ENCODE results near the gene DKK3. TPM values are rescaled to one million over a fixed set of nuclear protein-coding genes. Genes with fewer than 3 reads are reported as not detected.

DKK3 gene
- total RNA-seq: not detected

DNA sequence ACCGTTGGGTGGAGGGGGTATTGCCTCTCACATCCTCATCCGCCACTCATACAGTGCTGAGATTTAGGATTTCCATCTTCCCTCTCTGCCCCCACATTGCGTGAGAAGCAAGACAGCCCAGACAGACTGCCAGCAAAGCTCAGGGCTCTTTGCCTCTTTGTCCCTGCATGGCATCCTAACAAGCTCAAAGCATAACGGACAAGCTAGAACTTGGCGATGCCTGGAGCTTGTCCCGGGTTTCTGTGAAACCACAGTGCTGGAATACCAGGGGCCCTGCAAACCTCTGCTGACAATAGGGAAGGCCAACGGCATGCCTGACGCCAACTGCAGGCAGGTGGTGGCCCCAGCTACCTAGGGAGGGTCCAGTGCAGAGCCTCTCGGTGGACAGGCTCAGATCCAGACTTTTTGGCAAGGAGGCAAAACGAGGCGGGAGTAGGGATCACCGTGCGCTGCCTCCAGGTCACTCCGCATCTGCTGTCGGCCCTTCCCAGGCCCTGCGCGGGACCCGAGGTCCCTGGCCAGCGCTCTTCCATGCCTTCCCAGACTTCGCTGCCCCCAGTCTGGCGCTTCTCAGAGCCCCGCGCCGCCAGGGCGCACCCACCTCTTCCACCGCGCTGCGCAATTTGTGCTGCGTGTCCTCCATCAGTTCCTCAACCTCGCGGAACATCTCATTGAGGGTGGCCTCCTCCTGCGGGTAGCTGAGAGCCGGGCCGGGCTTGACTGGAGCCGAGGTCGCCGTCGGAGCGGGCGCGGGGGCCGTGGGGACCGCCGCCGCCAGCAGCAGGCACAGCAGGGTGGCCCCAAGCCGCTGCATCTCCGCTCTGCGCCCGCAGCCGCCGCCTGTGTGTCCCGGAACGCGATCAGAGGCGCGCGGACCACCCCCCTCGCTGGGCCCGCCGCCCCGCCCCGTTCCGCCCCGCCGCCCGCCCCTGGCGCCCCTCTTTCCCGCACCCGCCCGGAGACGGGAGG lies at the start of gene DKK3:
TSS of gene DKK3 (minus strand) at position 858 of the 969 bp plus-strand sequence. CDS start at position 814, 44 bp downstream.
- H3K4me1 Mint-ChIP-seq (ENCODE audit: low read depth): peaks cover 15% of the 10 kb centered on the region
- intact Hi-C loops (cut with micrococcal nuclease): loop anchor here (10.0 kb wide), 1 partner anchor 597 kb away; no protein-coding TSS in a partner anchor
- DNase-seq: no peak
- H3K4me3 Mint-ChIP-seq: peak within 1 kb of the TSS; percentile 48
- CTCF ChIA-PET: interaction anchor here (1.2 to 2.0 kb wide), 3 partner anchors 37 to 77 kb away, joined by 3 to 7 read pairs (median 5); no protein-coding TSS in a partner anchor
- peaks cover 64% of the 10 kb centered on the region for H3K27me3 Mint-ChIP-seq
- no peaks in the 10 kb centered on the region for H3K36me3 Mint-ChIP-seq
- no peak within 1 kb of the TSS for H3K27ac Mint-ChIP-seq
- no peaks in the 10 kb centered on the region for H3K9me3 Mint-ChIP-seq
- POLR2A ChIA-PET: no interaction called here

DNA sequence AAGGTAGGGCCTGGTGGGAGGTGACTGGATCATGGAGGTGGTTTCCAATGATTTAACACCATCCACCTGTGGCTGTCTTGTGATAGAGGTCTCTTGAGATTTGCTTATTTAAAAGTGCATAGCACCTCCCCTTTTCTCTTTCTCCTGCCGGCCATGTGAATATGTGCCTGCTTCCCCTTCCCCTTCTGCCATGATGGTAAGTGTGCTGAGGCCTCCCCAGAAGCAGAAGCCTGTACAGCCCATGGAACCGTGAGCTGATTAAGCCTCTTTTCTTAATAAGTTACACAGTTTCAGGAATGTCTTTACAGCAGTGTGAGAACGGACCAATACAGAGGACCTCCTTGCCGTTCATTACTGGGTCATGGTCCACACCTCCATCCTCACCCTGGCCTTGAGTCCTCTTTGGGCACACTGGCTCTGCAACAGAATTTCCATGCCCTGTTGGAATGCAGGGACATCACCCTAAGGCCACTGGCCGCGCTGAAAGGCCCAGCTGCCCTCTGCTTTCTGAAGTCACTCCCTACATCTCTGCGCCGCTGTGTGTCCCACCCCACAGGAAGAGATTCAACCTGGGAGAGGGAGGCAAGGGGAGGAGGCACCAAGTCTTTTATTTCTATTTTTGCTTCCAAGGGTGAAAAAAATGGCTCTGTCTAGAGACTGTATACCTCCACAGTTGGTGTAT lies 49.0 kb upstream of the DKK3 start:
- intact Hi-C loops (cut with micrococcal nuclease): no loop called here
- Mint-ChIP-seq H3K9me3 (peaks cover 14% of the 10 kb centered on the region), H3K4me1 (ENCODE audit: low read depth) (peaks cover 2% of the 10 kb centered on the region), H3K4me3 (no peak overlapping the region), H3K27ac (no peak overlapping the region), H3K36me3 (no peaks in the 10 kb centered on the region), H3K27me3 (no peaks in the 10 kb centered on the region)
- POLR2A ChIA-PET: no interaction called here
- no peak for DNase-seq
- CTCF ChIA-PET: interaction anchor here (0.7 to 15.9 kb wide), 4 partner anchors 13 to 231 kb away, joined by 3 to 418 read pairs (median 6); no protein-coding TSS in a partner anchor

DNA sequence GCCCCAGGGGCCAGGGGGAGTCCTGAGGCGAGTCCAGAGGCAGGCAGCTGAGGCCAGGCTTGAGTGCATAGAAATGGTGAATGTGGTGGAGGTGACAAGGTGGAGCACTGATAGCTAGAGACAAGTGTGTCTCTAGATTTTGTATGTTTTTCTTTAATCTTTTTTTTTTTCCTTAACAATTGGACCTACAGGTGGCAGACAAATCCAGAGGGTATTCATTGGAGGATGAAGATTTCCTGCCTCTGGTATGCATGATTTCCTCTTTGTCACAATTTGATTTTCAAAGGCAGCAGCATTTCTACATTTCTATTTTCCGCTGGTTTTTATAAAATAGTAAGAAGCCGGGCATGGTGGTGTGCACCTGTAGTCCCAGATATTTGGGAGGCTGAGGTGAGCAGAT lies 47.7 kb upstream of the DKK3 start:
- peak; percentile 1 for DNase-seq
- Mint-ChIP-seq H3K4me1 (ENCODE audit: low read depth) (no peaks in the 10 kb centered on the region), H3K27ac (no peak overlapping the region), H3K4me3 (no peak overlapping the region), H3K36me3 (no peaks in the 10 kb centered on the region), H3K9me3 (peaks cover 14% of the 10 kb centered on the region), H3K27me3 (no peaks in the 10 kb centered on the region)
- ChIA-PET POLR2A (no interaction called here), CTCF (interaction anchor here (0.6 to 15.9 kb wide), 6 partner anchors 8 to 226 kb away, joined by 3 to 418 read pairs (median 5); no protein-coding TSS in a partner anchor)
- intact Hi-C loops (cut with micrococcal nuclease): no loop called here

DNA sequence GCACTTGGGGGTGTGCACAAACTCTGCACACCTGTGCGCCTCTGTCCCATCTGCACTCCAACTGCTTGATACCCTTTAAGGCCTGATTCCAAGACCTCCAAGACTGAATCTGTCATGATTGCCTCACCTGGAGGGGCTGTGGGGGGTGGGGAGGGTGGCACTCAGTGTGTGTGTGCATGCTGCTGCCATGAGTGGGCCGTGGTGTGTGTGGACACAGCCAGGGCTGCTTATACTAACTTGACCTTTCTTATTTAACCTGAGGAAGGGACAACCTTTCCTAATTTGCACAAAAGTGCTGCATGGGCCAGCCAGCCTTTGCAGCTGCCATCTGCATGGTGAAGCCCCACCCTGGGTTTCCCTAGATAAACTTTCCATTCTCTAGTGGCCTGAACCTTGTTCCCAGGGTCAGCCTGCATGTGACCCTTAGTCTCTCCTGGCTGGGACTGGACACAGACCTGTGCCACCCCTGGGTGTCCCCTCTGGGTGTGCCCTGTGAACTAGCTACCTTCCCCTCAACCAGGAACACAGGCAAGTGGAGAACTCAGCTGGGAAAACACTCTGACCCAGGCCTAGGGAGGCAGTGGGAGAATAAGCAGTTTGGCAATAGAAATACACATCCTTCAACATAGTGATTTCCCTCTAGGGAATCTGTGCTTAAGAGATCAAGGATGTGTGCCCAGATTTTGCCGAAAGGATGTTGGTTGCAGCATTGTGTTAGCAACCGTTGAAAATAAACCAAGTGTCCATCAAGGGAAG lies 45.4 kb upstream of the DKK3 start:
- no peaks in the 10 kb centered on the region for H3K36me3 Mint-ChIP-seq
- intact Hi-C loops (cut with micrococcal nuclease): no loop called here
- H3K27me3 Mint-ChIP-seq: no peaks in the 10 kb centered on the region
- DNase-seq: peak; percentile 6
- no peaks in the 10 kb centered on the region for H3K4me1 Mint-ChIP-seq (ENCODE audit: low read depth)
- H3K4me3 Mint-ChIP-seq: no peak overlapping the region
- H3K9me3 Mint-ChIP-seq: peaks cover 14% of the 10 kb centered on the region
- ChIA-PET CTCF (interaction anchor here (0.7 to 15.9 kb wide), 6 partner anchors 9 to 235 kb away, joined by 3 to 418 read pairs (median 10); no protein-coding TSS in a partner anchor), POLR2A (interaction anchor here (1.3 kb wide), 1 partner anchor 179 kb away, joined by 3 read pairs; no protein-coding TSS in a partner anchor)
- no peak overlapping the region for H3K27ac Mint-ChIP-seq

DNA sequence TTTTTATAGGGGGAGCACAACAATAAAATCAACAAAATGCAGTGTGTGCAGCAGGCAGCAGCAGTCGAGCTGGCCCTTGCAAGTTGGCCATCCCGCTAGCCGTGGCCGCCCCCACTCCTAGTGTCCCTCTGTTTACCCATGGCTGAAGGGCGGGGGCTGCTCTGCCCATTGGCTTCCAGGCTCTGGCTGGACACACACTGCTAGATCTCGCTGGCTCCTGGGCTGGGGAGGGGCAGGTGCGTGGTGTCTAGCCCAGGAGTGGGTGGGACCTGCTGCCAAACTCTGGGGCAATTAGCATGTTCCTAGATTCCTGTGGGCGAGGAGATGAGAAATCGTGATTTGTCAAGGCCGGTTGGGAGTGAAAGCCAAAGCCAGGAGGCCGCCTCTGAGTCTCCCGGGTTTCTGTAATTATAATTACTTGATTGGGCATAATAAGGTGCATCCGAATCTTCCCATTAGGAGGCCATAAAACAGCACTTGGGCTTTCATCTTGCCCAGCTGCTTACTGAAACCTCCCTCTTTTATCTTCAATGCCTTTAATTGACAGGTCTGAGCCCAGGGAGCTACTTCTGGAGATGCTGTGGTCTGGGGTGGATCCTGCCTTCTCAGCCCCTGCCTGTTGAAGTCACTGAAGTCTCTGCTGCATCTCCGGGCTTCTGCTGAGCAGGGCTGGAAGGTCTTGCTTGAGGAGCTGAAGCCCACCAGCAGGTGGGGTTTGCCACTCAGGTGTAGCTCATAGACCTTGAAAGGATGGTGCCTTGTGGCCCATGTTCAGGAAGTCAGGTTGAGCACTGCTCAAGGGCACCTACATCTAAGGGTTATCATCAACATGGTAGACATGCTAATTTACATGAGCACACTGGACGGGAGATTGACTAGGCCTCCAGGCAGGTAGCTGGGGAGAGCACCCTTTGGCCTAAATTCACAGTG lies 44.5 kb upstream of the DKK3 start:
- peak; percentile 44 for DNase-seq
- Mint-ChIP-seq H3K4me1 (ENCODE audit: low read depth) (no peaks in the 10 kb centered on the region), H3K27ac (no peak overlapping the region), H3K36me3 (no peaks in the 10 kb centered on the region), H3K4me3 (no peak overlapping the region), H3K9me3 (peaks cover 14% of the 10 kb centered on the region), H3K27me3 (no peaks in the 10 kb centered on the region)
- ChIA-PET POLR2A (interaction anchor here (1.3 kb wide), 1 partner anchor 180 kb away, joined by 3 read pairs; no protein-coding TSS in a partner anchor), CTCF (interaction anchor here (0.8 to 15.9 kb wide), 7 partner anchors 8 to 236 kb away, joined by 3 to 418 read pairs (median 3); no protein-coding TSS in a partner anchor)
- intact Hi-C loops (cut with micrococcal nuclease): no loop called here

DNA sequence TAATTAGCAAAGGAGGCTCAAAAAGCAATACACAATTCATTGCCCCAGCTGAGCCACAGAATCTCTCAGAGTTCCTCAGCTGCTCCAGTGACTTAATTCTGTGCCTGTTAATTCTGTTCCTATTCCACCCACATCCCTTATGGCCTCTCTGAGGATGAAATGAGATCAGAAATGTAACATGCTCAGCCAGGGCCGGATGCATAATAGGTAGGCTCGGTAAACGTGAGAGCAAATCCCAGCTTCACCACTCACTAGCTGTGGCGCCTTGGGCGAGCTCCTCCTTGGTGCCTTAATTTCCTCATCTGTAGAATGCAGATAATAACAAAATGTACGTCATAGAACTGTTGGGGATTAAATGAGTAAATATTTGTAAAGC lies 42.8 kb upstream of the DKK3 start:
- Mint-ChIP-seq H3K36me3 (no peaks in the 10 kb centered on the region), H3K27me3 (no peaks in the 10 kb centered on the region), H3K4me1 (ENCODE audit: low read depth) (peaks cover 4% of the 10 kb centered on the region), H3K9me3 (no peaks in the 10 kb centered on the region), H3K4me3 (no peak overlapping the region), H3K27ac (no peak overlapping the region)
- ChIA-PET POLR2A (no interaction called here), CTCF (interaction anchor here (1.1 to 15.9 kb wide), 6 partner anchors 12 to 238 kb away, joined by 3 to 418 read pairs (median 11); no protein-coding TSS in a partner anchor)
- no peak for DNase-seq
- intact Hi-C loops (cut with micrococcal nuclease): no loop called here

DNA sequence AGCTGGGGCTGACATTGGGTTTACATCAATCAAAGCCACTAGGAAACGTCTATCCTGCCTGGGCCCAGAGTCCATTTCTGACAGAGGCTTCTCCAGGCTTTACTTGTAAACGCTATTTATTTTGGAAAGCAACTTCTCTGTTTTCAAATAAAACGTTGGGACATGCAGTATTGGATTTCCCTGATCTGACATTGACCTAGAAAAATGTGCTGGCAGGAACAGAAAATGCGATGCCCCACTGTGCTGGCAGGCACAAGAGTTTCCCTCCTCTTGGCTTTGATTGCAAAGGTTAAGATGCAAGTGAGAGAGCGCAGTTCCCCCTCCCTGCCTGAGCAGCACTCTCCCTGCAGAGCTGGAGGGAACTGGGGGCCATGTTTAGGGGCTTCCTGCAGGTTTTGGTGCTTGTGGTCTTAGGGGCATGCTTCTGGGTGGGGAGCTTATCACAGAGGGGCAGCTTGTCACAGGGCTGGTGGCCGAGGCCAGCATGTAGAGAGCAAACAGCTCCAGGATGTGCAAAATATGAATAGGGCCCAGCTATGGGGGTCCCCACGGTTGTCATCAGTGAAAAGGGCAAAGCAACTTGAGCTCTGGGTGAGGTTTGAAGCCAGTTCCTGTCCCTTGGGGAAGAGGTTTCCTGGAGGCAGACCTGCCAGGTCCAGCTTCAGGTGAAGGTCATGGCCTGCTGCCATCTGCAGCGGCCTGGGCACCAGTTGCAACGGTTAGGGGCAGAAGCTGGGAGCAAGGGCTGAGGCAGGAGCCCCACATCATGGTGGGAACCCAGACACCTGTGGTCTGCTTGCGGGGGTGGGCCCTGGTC lies 42.3 kb upstream of the DKK3 start:
- H3K4me1 Mint-ChIP-seq (ENCODE audit: low read depth): peaks cover 4% of the 10 kb centered on the region
- intact Hi-C loops (cut with micrococcal nuclease): no loop called here
- no peaks in the 10 kb centered on the region for H3K36me3 Mint-ChIP-seq
- DNase-seq: peak; percentile 5
- no peak overlapping the region for H3K27ac Mint-ChIP-seq
- H3K9me3 Mint-ChIP-seq: no peaks in the 10 kb centered on the region
- peaks cover 1% of the 10 kb centered on the region for H3K27me3 Mint-ChIP-seq
- ChIA-PET CTCF (interaction anchor here (1.1 to 15.9 kb wide), 6 partner anchors 12 to 238 kb away, joined by 3 to 418 read pairs (median 11); no protein-coding TSS in a partner anchor), POLR2A (no interaction called here)
- no peak overlapping the region for H3K4me3 Mint-ChIP-seq

DNA sequence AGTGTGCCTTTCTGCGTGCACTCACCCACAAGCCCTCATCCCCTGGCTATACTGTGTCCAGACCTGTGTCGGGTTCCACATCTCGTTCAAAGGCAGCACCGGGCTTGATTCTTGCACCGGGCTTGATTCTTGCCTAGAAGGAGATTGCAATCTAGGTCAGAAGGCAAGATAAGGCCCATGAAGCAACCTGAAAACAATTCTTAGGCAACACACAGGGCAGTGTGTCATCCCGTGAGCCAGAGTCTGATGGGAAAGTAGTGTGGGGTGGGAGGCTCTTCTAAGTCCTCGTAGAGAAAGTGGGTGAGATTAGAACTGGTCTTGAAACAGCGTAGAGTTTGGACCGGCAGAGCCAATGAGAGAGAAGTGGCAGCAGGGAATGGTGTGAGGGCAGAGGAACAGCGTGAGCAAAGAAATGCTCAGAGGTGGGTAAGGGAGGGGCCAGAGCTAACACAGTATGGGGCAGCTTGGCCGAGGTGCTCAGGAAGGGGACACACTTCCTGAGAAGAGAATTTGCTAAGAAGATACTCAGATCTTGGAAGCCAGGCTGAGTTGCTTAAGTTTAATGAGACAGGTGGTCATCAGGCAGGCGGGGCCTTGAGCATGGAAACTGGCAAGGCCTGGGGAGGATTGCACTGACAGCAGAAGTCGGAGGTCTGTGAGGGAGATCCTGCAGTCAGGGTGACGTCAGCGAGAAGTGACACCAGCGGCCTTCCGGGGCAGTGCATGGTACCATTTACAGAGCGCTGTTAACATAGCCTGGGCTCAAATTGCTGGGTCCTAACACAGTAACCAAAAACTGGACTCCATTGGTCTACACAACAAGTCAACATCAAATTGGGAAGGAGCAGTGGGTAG lies 40.7 kb upstream of the DKK3 start:
- POLR2A ChIA-PET: no interaction called here

DNA sequence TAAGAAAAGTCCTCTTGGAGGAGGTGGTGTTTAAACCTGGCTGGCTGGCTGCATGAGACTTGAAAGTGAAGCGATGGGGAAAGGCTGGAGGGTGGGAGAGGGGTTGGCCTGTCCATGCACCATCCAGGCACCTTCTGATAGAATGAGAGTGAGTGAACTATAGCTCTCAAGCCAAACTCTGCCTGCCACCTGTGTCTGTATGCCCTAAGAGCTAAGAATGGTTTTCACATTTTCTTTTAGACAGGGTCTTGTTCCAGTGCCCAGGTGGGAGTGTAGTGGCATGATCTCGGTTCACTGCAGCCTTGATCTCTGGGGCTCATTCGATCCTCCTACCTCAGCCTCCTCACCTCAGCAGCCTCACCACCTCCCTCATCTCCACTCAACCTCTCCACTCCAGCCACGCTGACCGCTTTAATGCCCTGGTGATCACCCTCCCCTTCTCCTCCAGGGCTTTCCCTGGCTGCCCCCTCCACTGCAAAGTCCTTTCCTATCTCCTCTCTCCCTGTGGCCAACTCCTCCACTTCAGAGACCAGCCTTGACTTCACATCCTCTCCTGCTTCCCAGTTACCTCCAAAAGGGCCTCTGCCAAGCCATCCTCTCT lies 38.3 kb upstream of the DKK3 start:
- peaks cover 1% of the 10 kb centered on the region for H3K27me3 Mint-ChIP-seq
- POLR2A ChIA-PET: interaction anchor here (2.2 kb wide), 1 partner anchor 235 kb away, joined by 7 read pairs; no protein-coding TSS in a partner anchor
- H3K27ac Mint-ChIP-seq: no peak overlapping the region

More for the DNA sequence above, 40.7 kb upstream of the DKK3 start:
- Mint-ChIP-seq H3K4me1 (ENCODE audit: low read depth) (peaks cover 4% of the 10 kb centered on the region), H3K36me3 (no peaks in the 10 kb centered on the region), H3K27me3 (peaks cover 1% of the 10 kb centered on the region), H3K27ac (no peak overlapping the region), H3K9me3 (no peaks in the 10 kb centered on the region), H3K4me3 (no peak overlapping the region)
- CTCF ChIA-PET: interaction anchor here (1.3 to 15.9 kb wide), 4 partner anchors 12 to 233 kb away, joined by 4 to 418 read pairs (median 54); no protein-coding TSS in a partner anchor
- intact Hi-C loops (cut with micrococcal nuclease): no loop called here
- DNase-seq: no peak

More for the DNA sequence above, 38.3 kb upstream of the DKK3 start:
- Mint-ChIP-seq H3K9me3 (no peaks in the 10 kb centered on the region), H3K4me3 (no peak overlapping the region), H3K4me1 (ENCODE audit: low read depth) (peaks cover 4% of the 10 kb centered on the region), H3K36me3 (no peaks in the 10 kb centered on the region)
- DNase-seq: no peak
- intact Hi-C loops (cut with micrococcal nuclease): loop anchor here (1.0 kb wide), 2 partner anchors 190 to 235 kb away; no protein-coding TSS in a partner anchor
- CTCF ChIA-PET: interaction anchor here (1.0 to 15.9 kb wide), 15 partner anchors 12 to 842 kb away, joined by 3 to 418 read pairs (median 5); no protein-coding TSS in a partner anchor

Data from activated CD4-positive, alpha-beta memory T cell treated with anti-CD3 and anti-CD28 coated beads for 36 hours (primary cell).